Neural cell (in vitro differentiated cells): Measurements from ENCODE around the gene VWF. TPM values are rescaled to one million over a fixed set of nuclear protein-coding genes. Genes with fewer than 3 reads are reported as not detected.

ENCODE experiments used
- H2AFZ ChIP-seq: fragments of 200-600, 300-800 bp; sonication (generic), shearing (Covaris generic); 2 replicates; pipeline ENCODE4 v1.6.0; 2014; ENCODE audit warnings: low read depth, mild to moderate bottlenecking, antibody characterized with exemption, low read length, moderate library complexity
- H3F3A ChIP-seq: fragments of 200-600 bp; shearing (Covaris generic); 2 replicates; pipeline ENCODE4 v1.6.1; 2016; ENCODE audit warnings: mild to moderate bottlenecking, moderate library complexity, mixed read lengths, antibody characterized with exemption, low read length; ENCODE audit not compliant: insufficient read depth, poor library complexity, severe bottlenecking
- H3K27ac ChIP-seq: fragments of 200-600, 300-800 bp; sonication (generic), shearing (Covaris generic); 2 replicates; pipeline ENCODE4 v1.5.1; 2014; ENCODE audit warnings: mild to moderate bottlenecking, low read length, moderate library complexity
- H3K27me3 ChIP-seq: fragments of 300-800, 200-600 bp; sonication (generic), shearing (Covaris generic); 2 replicates; pipeline ENCODE4 v1.6.0; 2014; ENCODE audit warnings: mild to moderate bottlenecking, low read depth, low read length, moderate library complexity; ENCODE audit not compliant: insufficient read depth
- H3K36me3 ChIP-seq: fragments of 300-800, 200-600 bp; sonication (generic), shearing (Covaris generic); 2 replicates; pipeline ENCODE4 v1.5.1; 2014; ENCODE audit warnings: mild to moderate bottlenecking, antibody characterized with exemption, low read length, moderate library complexity; ENCODE audit not compliant: insufficient read depth
- H3K4me2 ChIP-seq: fragments of 300-800, 200-600 bp; sonication (generic), shearing (Covaris generic); 2 replicates; pipeline ENCODE4 v1.6.0; 2014; ENCODE audit warnings: mild to moderate bottlenecking, low read length
- H3K4me3 ChIP-seq: fragments of 300-800, 200-600 bp; sonication (generic), shearing (Covaris generic); 2 replicates; pipeline ENCODE4 v1.5.1; 2014; ENCODE audit warnings: mild to moderate bottlenecking, low read length, moderate library complexity
- H3K79me2 ChIP-seq: fragments of 200-600 bp; shearing (Covaris generic); replicated peaks from 2 replicates; pipeline ENCODE4 v1.6.0; 2014; ENCODE audit warnings: mild to moderate bottlenecking, low read length, moderate library complexity; ENCODE audit not compliant: insufficient read depth
- H3K9ac ChIP-seq: fragments of 300-800, 200-600 bp; sonication (generic), shearing (Covaris generic); 2 replicates; pipeline ENCODE4 v1.6.1; 2016; ENCODE audit warnings: mild to moderate bottlenecking, low read length, mixed read lengths
- H3K9me2 ChIP-seq: fragments of 200-600 bp; shearing (Covaris generic); 2 replicates; pipeline ENCODE4 v1.6.1; 2016; ENCODE audit warnings: mild to moderate bottlenecking, low read length, mixed read lengths; ENCODE audit not compliant: insufficient read depth
- H3K9me3 ChIP-seq: fragments of 200-600, 300-800 bp; sonication (generic), shearing (Covaris generic); 2 replicates; pipeline ENCODE4 v1.6.1; 2016; ENCODE audit warnings: mild to moderate bottlenecking, mixed run types, low read length, moderate library complexity, mixed read lengths
- H4K20me1 ChIP-seq: fragments of 200-600 bp; shearing (Covaris generic); 2 replicates; pipeline ENCODE4 v1.6.1; 2016; ENCODE audit warnings: mild to moderate bottlenecking, mixed run types; ENCODE audit not compliant: insufficient read depth
- CTCF ChIP-seq: fragments of 450-650 bp; IDR thresholded peaks from 2 replicates; pipeline ENCODE4 v1.5.1; 2014; ENCODE audit warnings: antibody characterized with exemption, mild to moderate bottlenecking, moderate library complexity; ENCODE audit not compliant: poor library complexity, severe bottlenecking
- EP300 ChIP-seq: fragments of 450-650 bp; conservative IDR thresholded peaks from 2 replicates; pipeline ENCODE4 v1.6.1; 2014; ENCODE audit warnings: antibody characterized with exemption, mild to moderate bottlenecking, moderate library complexity; ENCODE audit not compliant: poor library complexity, severe bottlenecking
- EZH2 ChIP-seq: fragments of 200-600, 300-800 bp; shearing (Covaris generic), sonication (generic); IDR thresholded peaks from 2 replicates; pipeline ENCODE4 v1.6.1; 2014; ENCODE audit warnings: antibody characterized with exemption, low read length, borderline replicate concordance, mild to moderate bottlenecking; ENCODE audit not compliant: insufficient read depth, poor library complexity, severe bottlenecking
- MXI1 ChIP-seq: fragments of 450-650 bp; conservative IDR thresholded peaks from 2 replicates; pipeline ENCODE4 v1.6.1; 2014; ENCODE audit warnings: antibody characterized with exemption, mild to moderate bottlenecking; ENCODE audit not compliant: poor library complexity, severe bottlenecking
- POLR2AphosphoS5 ChIP-seq: IDR thresholded peaks from 2 replicates; pipeline ENCODE4 v1.6.1; 2012
- RAD21 ChIP-seq: fragments of 450-650 bp; conservative IDR thresholded peaks from 2 replicates; pipeline ENCODE4 v1.6.1; 2014; ENCODE audit warnings: antibody characterized with exemption, mild to moderate bottlenecking, moderate library complexity
- REST ChIP-seq: IDR thresholded peaks from 2 replicates; pipeline ENCODE4 v1.6.1; 2012; ENCODE audit warnings: borderline replicate concordance
- SMC3 ChIP-seq: fragments of 450-650 bp; conservative IDR thresholded peaks from 2 replicates; pipeline ENCODE4 v1.6.1; 2014; ENCODE audit warnings: antibody characterized with exemption, mild to moderate bottlenecking, moderate library complexity; ENCODE audit not compliant: poor library complexity
- TAF1 ChIP-seq: IDR thresholded peaks from 2 replicates; pipeline ENCODE4 v1.6.1; 2012; ENCODE audit warnings: low read depth
- polyA plus RNA-seq: library from polyadenylated mRNA; depleted of rRNA; stranded (reverse); fragments of >200 nt; gene quantifications from 2 replicates; pipeline ENCODE4 v1.2.3, GENCODE V29; 2014

Gene VWF
- polyA plus RNA-seq, 1 donor from 2014 or later = not detected

- Histone ChIP-seq H3K4me2 (no peak overlapping the region), H3K4me3 (no peak overlapping the region), H3K9me2 (no peaks in the 10 kb centered on the region), H3K9me3 (no peaks in the 10 kb centered on the region), H3K36me3 (no peaks in the 10 kb centered on the region), H3K9ac (no peak overlapping the region), H4K20me1 (no peaks in the 10 kb centered on the region), H2AFZ (no peak overlapping the region), H3F3A (no peaks in the 10 kb centered on the region), H3K79me2 (no peaks in the 10 kb centered on the region), H3K27ac (no peak overlapping the region), H3K27me3 (no peaks in the 10 kb centered on the region)
- TF ChIP-seq CTCF (no peak), REST (no peak), SMC3 (no peak), POLR2AphosphoS5 (no peak), TAF1 (no peak), EP300 (no peak), MXI1 (no peak), RAD21 (no peak), EZH2 (no peak)
These were observed 38.6 kb downstream of the VWF start for GRCh38 chr12:6085841-6086240.

GRCh38 chr12:6084969-6085450 is 39.5 kb downstream of the VWF start:
- H3K9me2 ChIP-seq = no peaks in the 10 kb centered on the region
- no peak overlapping the region for H2AFZ ChIP-seq
- TF ChIP-seq MXI1 (no peak), TAF1 (no peak), RAD21 (no peak), REST (no peak), SMC3 (no peak), CTCF (no peak), EP300 (no peak), EZH2 (no peak), POLR2AphosphoS5 (no peak)
- H3K4me3 ChIP-seq = no peak overlapping the region
- H3K9me3 ChIP-seq = no peaks in the 10 kb centered on the region
- no peaks in the 10 kb centered on the region for H3F3A ChIP-seq
- no peaks in the 10 kb centered on the region for H3K79me2 ChIP-seq
- no peak overlapping the region for H3K27ac ChIP-seq
- no peaks in the 10 kb centered on the region for H3K27me3 ChIP-seq
- no peak overlapping the region for H3K9ac ChIP-seq
- H3K36me3 ChIP-seq = no peaks in the 10 kb centered on the region
- no peak overlapping the region for H3K4me2 ChIP-seq
- H4K20me1 ChIP-seq = no peaks in the 10 kb centered on the region
